ENCODE results near the gene FANK1.

FANK1 gene

DNA sequence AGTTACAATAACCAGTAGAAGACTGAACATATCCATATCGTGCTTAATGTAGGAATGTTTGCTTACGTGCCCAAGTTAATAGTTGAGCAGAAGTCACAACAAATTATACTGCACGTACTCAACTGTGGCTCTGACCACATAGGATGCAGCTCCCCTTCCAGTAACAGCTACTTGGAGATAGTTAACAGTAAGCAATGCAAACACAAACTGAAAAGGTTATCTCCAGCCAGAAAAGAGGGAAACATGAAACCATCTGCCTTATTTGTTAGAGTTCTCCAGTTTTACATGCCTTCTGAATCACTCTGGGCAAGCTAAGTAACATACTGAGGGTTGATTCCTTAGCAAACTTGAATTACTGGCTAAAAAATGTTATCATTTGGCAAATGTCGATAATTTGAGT is 25.0 kb upstream of the FANK1 start:
- TF ChIP-seq, protein P1, sequence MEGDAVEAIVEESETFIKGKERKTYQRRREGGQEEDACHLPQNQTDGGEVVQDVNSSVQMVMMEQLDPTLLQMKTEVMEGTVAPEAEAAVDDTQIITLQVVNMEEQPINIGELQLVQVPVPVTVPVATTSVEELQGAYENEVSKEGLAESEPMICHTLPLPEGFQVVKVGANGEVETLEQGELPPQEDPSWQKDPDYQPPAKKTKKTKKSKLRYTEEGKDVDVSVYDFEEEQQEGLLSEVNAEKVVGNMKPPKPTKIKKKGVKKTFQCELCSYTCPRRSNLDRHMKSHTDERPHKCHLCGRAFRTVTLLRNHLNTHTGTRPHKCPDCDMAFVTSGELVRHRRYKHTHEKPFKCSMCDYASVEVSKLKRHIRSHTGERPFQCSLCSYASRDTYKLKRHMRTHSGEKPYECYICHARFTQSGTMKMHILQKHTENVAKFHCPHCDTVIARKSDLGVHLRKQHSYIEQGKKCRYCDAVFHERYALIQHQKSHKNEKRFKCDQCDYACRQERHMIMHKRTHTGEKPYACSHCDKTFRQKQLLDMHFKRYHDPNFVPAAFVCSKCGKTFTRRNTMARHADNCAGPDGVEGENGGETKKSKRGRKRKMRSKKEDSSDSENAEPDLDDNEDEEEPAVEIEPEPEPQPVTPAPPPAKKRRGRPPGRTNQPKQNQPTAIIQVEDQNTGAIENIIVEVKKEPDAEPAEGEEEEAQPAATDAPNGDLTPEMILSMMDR (IDR thresholded peaks at IDR 0.05; ENCODE audit: insufficient read depth, low read depth, low read length, missing control alignments): no peak
- no peak overlapping the region for H3K4me3 ChIP-seq (ENCODE audit: low read length)
- no peak for DNase-seq (ENCODE audit: low read depth)

DNA sequence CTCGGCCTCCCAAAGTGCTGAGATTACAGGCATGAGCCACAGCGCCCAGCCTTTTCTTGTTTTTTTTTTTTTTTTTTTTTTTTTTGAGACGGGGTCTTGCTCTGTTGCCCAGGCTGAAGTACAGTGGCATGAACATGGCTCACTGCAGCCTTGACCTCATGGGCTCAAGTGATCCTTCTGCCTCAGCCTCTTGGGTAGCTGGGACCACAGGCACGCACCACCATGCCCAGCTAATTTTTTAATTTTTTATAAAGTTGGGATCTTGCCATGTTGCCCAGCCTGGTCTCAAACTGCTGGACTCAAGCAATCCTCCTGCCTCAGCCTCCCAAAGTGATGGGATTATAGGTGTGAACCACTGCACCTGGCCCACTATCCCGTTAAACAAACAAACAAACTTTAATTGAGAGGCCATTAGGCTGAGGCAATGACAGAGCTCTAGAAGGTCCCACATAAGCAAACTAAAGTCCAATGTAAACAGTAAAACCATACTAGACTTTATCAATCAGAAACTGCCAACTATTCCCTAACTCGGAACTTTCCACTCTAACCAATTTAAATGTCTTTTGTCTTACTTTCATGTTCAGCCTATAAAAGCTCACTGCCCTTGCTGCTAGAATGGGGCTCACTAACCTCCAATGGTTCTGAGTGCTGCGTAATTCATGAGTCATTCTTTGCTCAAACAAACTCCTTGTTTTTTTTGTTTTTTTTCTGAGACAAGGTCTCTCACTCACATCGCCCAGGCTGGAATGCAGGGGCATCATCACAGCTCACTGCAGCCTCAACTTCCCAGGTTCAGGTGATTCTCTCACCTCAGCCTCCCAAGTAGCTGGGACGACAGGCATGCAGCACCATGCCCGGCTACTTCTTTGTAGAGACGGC is 17.2 kb upstream of the FANK1 start:
- peak; percentile 91 for DNase-seq (ENCODE audit: low read depth)
- TF ChIP-seq, protein P1 (IDR thresholded peaks at IDR 0.05; ENCODE audit: insufficient read depth, low read depth, low read length, missing control alignments): no peak
- no peak overlapping the region for H3K4me3 ChIP-seq (ENCODE audit: low read length)

DNA sequence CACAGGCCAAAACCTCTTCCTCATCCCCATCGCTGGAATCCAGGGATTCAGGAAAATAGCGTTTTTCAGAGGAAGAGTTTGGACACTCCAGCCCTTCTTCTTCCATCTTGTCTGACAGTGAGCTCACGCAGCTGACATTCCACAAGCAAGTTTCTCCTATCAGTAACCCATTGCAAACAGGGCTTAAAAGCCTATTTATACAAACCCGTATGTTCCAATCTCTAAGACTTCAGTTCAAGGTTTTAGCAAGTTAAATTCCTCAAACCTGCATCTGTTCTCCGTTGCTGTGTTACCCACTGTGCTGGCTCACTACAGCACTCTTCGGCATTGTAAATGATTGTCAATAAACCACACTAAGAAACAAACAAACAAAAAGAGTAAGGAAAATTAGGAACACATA is 15.6 kb upstream of the FANK1 start:
- TF ChIP-seq, protein P1 (IDR thresholded peaks at IDR 0.05; ENCODE audit: insufficient read depth, low read depth, low read length, missing control alignments): no peak

DNA sequence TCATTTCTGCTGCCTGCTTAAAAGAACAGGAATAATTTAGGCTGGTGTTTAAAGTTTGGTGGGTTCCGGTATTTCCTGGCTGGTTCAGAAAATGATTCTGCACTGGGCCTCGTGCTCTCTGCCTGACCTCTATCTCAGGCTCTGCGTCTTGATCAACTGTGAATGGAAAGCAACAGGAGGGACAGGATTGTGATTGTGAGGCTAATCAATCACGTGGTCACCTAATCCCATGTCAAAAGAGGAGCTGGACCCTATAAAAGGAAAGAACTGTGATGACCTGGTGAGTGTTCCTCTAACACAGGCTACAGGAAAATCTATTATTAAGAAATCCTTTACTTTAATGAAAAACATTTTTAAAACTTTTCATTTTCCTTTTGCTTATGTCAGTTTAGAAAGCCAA is 15.2 kb upstream of the FANK1 start, which contains the start of gene DHX32:
Gene DHX32 (minus strand): TSS at position 101 of the 400 bp plus-strand sequence. CDS start 468 bp downstream, outside the sequence.
- TF ChIP-seq, protein P1 (IDR thresholded peaks at IDR 0.05; ENCODE audit: insufficient read depth, low read depth, low read length, missing control alignments): no peak
- DNase-seq (ENCODE audit: low read depth): no peak
- no peak within 1 kb of the TSS for H3K4me3 ChIP-seq (ENCODE audit: low read length)

More for the DNA sequence above, 15.6 kb upstream of the FANK1 start:
- DNase-seq (ENCODE audit: low read depth): no peak
- no peak overlapping the region for H3K4me3 ChIP-seq (ENCODE audit: low read length)

DNA sequence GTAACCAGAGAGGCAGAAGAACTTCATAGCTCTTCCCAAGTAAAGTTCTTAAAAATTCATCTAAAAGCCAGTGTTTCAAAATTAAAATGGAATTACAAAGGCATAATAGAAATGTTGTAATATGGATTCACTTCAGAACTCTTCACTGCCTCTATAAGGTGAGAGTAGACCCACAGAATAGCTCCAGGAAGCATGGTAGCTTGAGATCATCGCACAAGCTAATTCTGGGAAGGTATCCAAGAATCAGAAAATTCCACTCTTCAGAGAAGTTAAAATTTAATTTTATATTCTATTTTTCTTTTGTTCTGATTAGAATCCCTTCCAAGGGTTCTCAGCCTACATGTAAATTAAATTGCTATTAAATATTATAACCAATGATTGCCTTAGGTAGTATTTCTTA is 13.8 kb upstream of the FANK1 start:
- TF ChIP-seq, protein P1 (IDR thresholded peaks at IDR 0.05; ENCODE audit: insufficient read depth, low read depth, low read length, missing control alignments): no peak
- H3K4me3 ChIP-seq (ENCODE audit: low read length): no peak overlapping the region
- DNase-seq (ENCODE audit: low read depth): no peak

DNA sequence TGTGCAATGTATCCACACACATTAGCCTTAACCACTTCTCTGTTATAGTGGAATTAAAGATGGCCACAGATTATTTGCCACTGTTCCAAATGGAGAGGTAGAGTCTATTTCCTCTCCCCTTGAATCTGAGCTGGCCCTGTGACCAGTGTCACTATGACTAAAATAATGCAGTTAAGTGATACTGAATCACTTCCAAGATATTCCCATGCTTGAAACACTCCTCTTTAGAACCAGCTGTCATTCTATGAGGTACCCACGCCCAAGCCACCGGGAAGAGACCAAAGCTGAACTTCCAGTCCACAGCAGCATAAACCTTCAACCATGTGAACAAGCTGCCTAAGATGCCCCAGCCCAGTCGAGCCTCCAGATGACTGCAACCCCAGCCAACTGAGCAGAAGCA is 13.2 kb upstream of the FANK1 start:
- H3K4me3 ChIP-seq (ENCODE audit: low read length): no peak overlapping the region
- DNase-seq (ENCODE audit: low read depth): peak; percentile 20
- TF ChIP-seq, protein P1 (IDR thresholded peaks at IDR 0.05; ENCODE audit: insufficient read depth, low read depth, low read length, missing control alignments): no peak

Measured in epithelial cell of esophagus (primary cell).